Astrocyte (in vitro differentiated cells and primary cell): ENCODE results near the gene CTDP1. TPM values are rescaled to one million over a fixed set of nuclear protein-coding genes. Genes with fewer than 3 reads are reported as not detected.
A peak's percentile ranks its signal among the peaks of the same experiment; 100 is the strongest.

ENCODE experiments used
- DNase-seq: peaks from one replicate; pipeline ENCODE4 v3.0.0-alpha.2; 2010; ENCODE audit warnings: low read depth
- FAIRE-seq: peaks from 2 replicates; lab custom pipeline; 2011; peaks lifted over from hg19 to GRCh38; lab: Jason Lieb, UNC
- H2AFZ ChIP-seq: 2 replicates; pipeline ENCODE4 v1.6.0; 2012; ENCODE audit warnings: low read depth, low read length, inconsistent platforms
- H3K27ac ChIP-seq: 2 replicates; pipeline ENCODE4 v1.5.1; 2011; ENCODE audit warnings: low read depth, low read length, inconsistent platforms
- H3K27me3 ChIP-seq: 2 replicates; pipeline ENCODE4 v1.6.0; 2011; ENCODE audit warnings: low read length, inconsistent platforms; ENCODE audit not compliant: insufficient read depth
- H3K36me3 ChIP-seq: 2 replicates; pipeline ENCODE4 v1.5.1; 2011; ENCODE audit warnings: low read length, inconsistent platforms; ENCODE audit not compliant: insufficient read depth
- H3K4me1 ChIP-seq: 2 replicates; pipeline ENCODE4 v1.5.1; 2011; ENCODE audit warnings: low read length, inconsistent platforms; ENCODE audit not compliant: insufficient read depth
- H3K4me2 ChIP-seq: 2 replicates; pipeline ENCODE4 v1.6.0; 2012; ENCODE audit warnings: low read length, inconsistent platforms
- H3K4me3 ChIP-seq: 2 replicates; pipeline ENCODE4 v1.5.1; 2011; ENCODE audit warnings: low read depth, mild to moderate bottlenecking, low read length, inconsistent platforms; ENCODE audit not compliant: insufficient read depth
- H3K79me2 ChIP-seq: 2 replicates; pipeline ENCODE4 v1.6.0; 2012; ENCODE audit warnings: mild to moderate bottlenecking, low read length, inconsistent platforms; ENCODE audit not compliant: insufficient read depth
- H3K9ac ChIP-seq: 2 replicates; pipeline ENCODE4 v1.6.0; 2012; ENCODE audit warnings: mild to moderate bottlenecking, low read length, inconsistent platforms
- H3K9me3 ChIP-seq: 2 replicates; pipeline ENCODE4 v1.5.1; 2012; ENCODE audit warnings: low read depth, mild to moderate bottlenecking, low read length, inconsistent platforms; ENCODE audit not compliant: insufficient read depth
- H4K20me1 ChIP-seq: 2 replicates; pipeline ENCODE4 v1.6.0; 2012; ENCODE audit warnings: low read length, inconsistent platforms; ENCODE audit not compliant: insufficient read depth
- H3K27ac Mint-ChIP-seq: one replicate; pipeline ENCODE4 v1.8.0; 2021; ENCODE audit warnings: mild to moderate bottlenecking, mixed read lengths; ENCODE audit not compliant: unreplicated experiment
- H3K27me3 Mint-ChIP-seq: one replicate; pipeline ENCODE4 v1.8.0; 2021; ENCODE audit warnings: low read depth, mixed read lengths; ENCODE audit not compliant: unreplicated experiment
- H3K36me3 Mint-ChIP-seq: one replicate; pipeline ENCODE4 v1.8.0; 2021; ENCODE audit warnings: low read depth, mixed read lengths; ENCODE audit not compliant: unreplicated experiment
- H3K4me1 Mint-ChIP-seq: one replicate; pipeline ENCODE4 v1.8.0; 2021; ENCODE audit warnings: low read depth, mixed read lengths; ENCODE audit not compliant: unreplicated experiment
- H3K4me3 Mint-ChIP-seq: one replicate; pipeline ENCODE4 v1.8.0; 2021; ENCODE audit warnings: mild to moderate bottlenecking, moderate library complexity, mixed read lengths; ENCODE audit not compliant: unreplicated experiment
- H3K9me3 Mint-ChIP-seq: one replicate; pipeline ENCODE4 v1.8.0; 2021; ENCODE audit warnings: mild to moderate bottlenecking, mixed read lengths; ENCODE audit not compliant: unreplicated experiment
- CTCF ChIP-seq: IDR thresholded peaks from 2 replicates; pipeline ENCODE4 v1.5.1; 2011; ENCODE audit warnings: low read depth, mild to moderate bottlenecking, inconsistent platforms, low read length, moderate library complexity; ENCODE audit not compliant: insufficient read depth
- EZH2 ChIP-seq: IDR thresholded peaks from 2 replicates; pipeline ENCODE4 v1.6.1; 2012; ENCODE audit warnings: mild to moderate bottlenecking, low read length, inconsistent platforms; ENCODE audit not compliant: insufficient read depth
- total RNA-seq: library from RNA; stranded (reverse); gene quantifications from 2 replicates; pipeline ENCODE4 v1.2.1, GENCODE V29; 2021

The CTDP1 gene
- total RNA-seq, 1 donor from 2014 or later, result 31.7 TPM

GRCh38 chr18:79797518-79798345, 118.1 kb downstream of the CTDP1 start, which contains the start of gene KCNG2:
Gene KCNG2 (plus strand): TSS chr18:79797938. CDS start chr18:79863668, 65,730 bp downstream.
- Histone ChIP-seq H3K27me3 (peaks cover 26% of the 10 kb centered on the region), H3K27ac (no peak within 1 kb of the TSS), H3K9ac (no peak within 1 kb of the TSS), H3K4me1 (no peaks in the 10 kb centered on the region), H3K79me2 (no peaks in the 10 kb centered on the region), H3K4me3 (no peak within 1 kb of the TSS), H4K20me1 (peaks cover 9% of the 10 kb centered on the region), H3K4me2 (peak within 1 kb of the TSS; percentile 48), H3K9me3 (no peaks in the 10 kb centered on the region), H2AFZ (no peak within 1 kb of the TSS), H3K36me3 (no peaks in the 10 kb centered on the region)
- H3K4me3 Mint-ChIP-seq, result peak within 1 kb of the TSS; percentile 78
- FAIRE-seq, result no peak
- no peaks in the 10 kb centered on the region for H3K9me3 Mint-ChIP-seq
- peaks cover 7% of the 10 kb centered on the region for H3K4me1 Mint-ChIP-seq
- no peak for DNase-seq
- peaks cover 54% of the 10 kb centered on the region for H3K27me3 Mint-ChIP-seq
- TF ChIP-seq CTCF (no peak), EZH2 (peak; percentile 50)
- no peaks in the 10 kb centered on the region for H3K36me3 Mint-ChIP-seq
- H3K27ac Mint-ChIP-seq, result peak within 1 kb of the TSS; percentile 7

GRCh38 chr18:79798346-79798998, 118.9 kb downstream of the CTDP1 start:
- Mint-ChIP-seq H3K4me3 (no peak overlapping the region), H3K36me3 (no peaks in the 10 kb centered on the region), H3K4me1 (peaks cover 7% of the 10 kb centered on the region), H3K9me3 (no peaks in the 10 kb centered on the region), H3K27me3 (peaks cover 59% of the 10 kb centered on the region), H3K27ac (no peak overlapping the region)
- Histone ChIP-seq H3K9me3 (no peaks in the 10 kb centered on the region), H3K4me2 (peak overlapping the region; percentile 5), H3K4me1 (no peaks in the 10 kb centered on the region), H3K27me3 (peaks cover 26% of the 10 kb centered on the region), H4K20me1 (peaks cover 9% of the 10 kb centered on the region), H2AFZ (no peak overlapping the region), H3K9ac (no peak overlapping the region), H3K4me3 (no peak overlapping the region), H3K27ac (no peak overlapping the region), H3K79me2 (no peaks in the 10 kb centered on the region), H3K36me3 (no peaks in the 10 kb centered on the region)
- FAIRE-seq, result no peak
- DNase-seq, result no peak
- peak; percentile 94 for TF ChIP-seq EZH2
- TF ChIP-seq CTCF, result no peak
